NCI-H1092 (cell line): Measurements from ENCODE around the gene ABCA9.
"Not testable (repeated sequence)": the region's sequence is repeated elsewhere in the genome, so short reads cannot be mapped to it uniquely, and the experiment has no call there.

Experiments
- DNase-seq: peaks from one replicate; lab custom pipeline; 2025; lab: John Stamatoyannopoulos, UW

Gene ABCA9

GRCh38 chr17:68950725-68951124 lies 110.0 kb downstream of the ABCA9 start:
- no peak for DNase-seq

DNA sequence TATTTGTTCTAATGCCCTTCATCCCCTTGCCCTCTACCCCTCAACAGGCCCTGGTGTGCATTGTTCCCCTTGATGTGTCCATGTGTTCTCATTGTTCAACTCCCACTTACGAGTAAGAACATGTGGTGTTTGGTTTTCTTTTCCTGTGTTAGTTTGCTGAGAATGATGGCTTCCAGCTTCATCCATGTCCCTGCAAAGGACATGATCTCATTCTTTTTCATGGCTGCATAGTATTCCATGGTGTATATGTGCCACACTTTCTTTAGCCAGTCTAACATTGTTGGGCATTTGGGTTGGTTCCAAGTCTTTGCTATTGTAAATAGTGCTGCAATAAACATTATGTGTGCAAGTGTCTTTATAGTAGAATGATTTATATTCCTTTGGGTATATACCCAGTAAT lies 112.9 kb downstream of the ABCA9 start:
- not testable (repeated sequence) for DNase-seq

DNA sequence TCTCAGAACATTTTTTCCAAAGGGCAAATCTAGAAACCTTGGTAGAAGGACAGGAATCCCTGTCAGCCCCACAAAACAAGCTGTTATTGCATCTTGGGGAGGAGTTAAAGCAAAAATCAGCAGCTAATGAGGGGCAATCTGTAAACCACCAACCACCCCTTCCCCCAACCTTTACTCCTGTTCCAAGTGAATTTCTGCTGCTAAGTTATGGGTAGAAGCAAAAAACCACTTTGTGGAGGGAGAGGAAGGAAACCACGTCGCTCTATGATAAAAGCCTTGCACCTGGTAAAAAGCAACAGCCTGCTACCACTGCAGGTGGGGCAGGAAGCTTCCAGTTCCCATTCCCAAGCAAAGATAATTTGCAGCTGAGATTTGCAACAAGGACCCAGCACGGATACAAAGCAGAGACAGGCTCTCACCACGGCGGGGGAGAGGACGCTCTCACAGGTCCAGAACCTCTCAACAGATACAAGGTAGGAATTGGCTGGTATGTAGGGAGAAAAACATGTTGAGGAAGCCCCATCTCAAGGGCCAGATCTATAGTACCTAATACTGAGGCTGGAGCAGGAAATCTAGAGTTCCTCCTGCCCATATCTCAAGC lies 116.2 kb downstream of the ABCA9 start:
- DNase-seq: no peak

GRCh38 chr17:68943812-68944182 lies 116.9 kb downstream of the ABCA9 start:
- DNase-seq: not testable (repeated sequence)

GRCh38 chr17:68943123-68943811 lies 117.5 kb downstream of the ABCA9 start:
- DNase-seq: no peak

GRCh38 chr17:68942389-68942788 lies 118.3 kb downstream of the ABCA9 start:
- no peak for DNase-seq

DNA sequence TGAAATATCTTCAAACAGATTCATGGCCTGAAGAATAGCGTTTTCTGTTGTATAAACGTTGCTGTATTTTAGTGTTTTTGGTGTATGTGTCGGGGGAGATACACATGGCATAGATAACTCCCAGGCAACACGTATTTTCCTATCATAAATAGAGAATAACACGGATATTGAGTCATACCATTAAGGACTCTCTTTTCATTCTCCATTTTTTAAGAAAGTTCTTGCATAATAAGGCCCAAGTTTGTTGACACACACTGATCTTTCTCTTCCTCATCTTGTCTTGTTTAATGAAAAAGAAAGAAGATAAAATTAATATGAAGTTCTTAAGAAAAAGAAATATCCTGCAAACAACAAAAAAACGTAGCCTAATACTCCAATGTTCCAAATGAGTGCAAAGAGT lies 119.0 kb downstream of the ABCA9 start:
- no peak for DNase-seq

DNA sequence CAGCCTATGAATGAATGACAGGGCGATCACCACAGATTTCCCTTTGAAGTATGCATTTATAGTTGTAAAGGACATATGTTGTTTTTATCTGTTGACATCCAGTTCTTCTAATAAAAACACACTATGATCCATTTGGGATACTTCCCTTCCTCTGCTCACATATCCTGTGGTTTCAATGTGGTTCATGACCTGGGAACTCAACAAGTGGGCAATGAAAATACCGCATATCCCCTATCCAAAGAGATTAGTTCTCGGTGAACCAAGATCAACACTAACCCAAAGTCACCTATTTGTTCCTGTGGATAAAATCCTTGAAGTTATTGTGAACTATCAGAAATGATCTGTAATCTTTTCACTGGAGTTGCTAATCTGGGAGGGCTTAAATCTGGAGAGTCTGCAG lies 121.5 kb downstream of the ABCA9 start:
- DNase-seq: no peak

DNA sequence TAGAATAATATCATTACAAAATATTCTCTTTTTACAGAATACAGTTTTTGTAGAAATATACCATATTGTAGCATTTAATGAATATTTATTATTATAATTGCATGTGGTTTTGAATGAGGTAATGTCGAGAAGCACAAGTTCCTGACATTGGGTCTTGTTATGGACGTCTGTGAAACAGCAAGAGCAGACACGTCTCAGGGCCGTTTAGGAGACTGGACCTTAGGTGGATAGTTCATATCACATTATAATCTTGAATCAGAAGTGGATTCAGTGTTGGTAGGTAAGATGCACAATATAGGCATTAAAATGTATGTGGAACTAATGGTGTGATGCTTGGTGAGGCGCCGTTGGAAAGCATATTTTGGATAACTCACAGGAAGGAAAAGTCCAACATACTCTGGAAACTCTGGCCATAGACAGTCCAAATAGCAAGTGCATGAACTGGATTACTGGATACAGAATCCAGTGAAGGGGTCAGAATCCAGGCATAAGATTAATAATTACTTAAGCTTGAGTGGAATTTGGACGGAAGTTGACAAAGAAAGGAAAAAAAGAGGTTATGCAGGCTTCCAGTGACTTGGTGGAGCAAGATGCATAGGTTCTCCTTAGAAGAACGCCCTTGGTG lies 122.7 kb downstream of the ABCA9 start:
- DNase-seq: no peak

DNA sequence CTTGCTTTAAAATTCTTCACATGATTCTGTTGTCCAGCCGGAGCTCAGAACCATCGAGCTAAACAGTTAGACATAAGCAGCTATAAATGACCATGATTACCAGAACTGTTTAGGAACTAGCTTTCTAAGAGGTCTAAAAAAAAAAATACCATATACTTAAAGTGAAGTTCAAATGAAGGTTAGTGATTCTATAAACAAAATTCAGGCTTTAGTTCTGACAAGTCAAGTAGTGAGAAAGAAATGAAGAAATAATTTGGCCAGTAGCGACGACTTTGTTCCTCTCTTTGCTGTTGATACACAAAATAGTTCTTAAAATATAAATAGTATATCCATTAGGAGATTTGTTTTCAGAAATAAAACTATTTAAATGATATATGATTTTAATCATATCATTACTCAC lies 133.2 kb downstream of the ABCA9 start:
- no peak for DNase-seq

GRCh38 chr17:68924793-68925720 lies 135.7 kb downstream of the ABCA9 start:
- DNase-seq: no peak
